ENCODE data around the gene RARS2.

DNA sequence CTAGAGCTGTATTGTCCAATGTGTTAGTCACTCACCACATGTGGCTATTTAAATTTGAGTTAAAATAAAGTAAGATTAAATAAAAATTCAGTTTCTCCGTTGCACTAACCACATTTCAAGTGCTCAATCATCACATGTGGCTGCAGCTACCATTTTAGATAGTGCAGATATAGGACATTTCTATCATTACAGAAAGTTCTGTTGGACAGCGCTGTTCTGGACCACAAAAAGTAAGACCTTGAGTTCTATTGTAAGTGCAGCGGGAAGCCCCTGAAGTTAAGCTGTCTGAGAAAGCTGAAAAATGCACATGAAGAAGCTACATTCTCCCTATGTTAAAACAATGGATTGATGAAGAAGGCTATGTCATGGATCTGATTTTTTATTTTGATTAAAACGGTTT is 1.2 kb upstream of the RARS2 start:
- TF ChIP-seq, protein P1, sequence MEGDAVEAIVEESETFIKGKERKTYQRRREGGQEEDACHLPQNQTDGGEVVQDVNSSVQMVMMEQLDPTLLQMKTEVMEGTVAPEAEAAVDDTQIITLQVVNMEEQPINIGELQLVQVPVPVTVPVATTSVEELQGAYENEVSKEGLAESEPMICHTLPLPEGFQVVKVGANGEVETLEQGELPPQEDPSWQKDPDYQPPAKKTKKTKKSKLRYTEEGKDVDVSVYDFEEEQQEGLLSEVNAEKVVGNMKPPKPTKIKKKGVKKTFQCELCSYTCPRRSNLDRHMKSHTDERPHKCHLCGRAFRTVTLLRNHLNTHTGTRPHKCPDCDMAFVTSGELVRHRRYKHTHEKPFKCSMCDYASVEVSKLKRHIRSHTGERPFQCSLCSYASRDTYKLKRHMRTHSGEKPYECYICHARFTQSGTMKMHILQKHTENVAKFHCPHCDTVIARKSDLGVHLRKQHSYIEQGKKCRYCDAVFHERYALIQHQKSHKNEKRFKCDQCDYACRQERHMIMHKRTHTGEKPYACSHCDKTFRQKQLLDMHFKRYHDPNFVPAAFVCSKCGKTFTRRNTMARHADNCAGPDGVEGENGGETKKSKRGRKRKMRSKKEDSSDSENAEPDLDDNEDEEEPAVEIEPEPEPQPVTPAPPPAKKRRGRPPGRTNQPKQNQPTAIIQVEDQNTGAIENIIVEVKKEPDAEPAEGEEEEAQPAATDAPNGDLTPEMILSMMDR (conservative IDR thresholded peaks at IDR 0.05; ENCODE audit: low read depth, low read length): no peak
- no peak for TF ChIP-seq EZH2 (IDR thresholded peaks at IDR 0.05; ENCODE audit: borderline replicate concordance, low read depth, low read length, poor library complexity, severe bottlenecking)
